GM10847 (cell line): ENCODE results near the gene C5orf63.

Source experiments
- POLR2A ChIP-seq: IDR thresholded peaks from 2 replicates; pipeline ENCODE4 v1.6.1; 2011; ENCODE audit not compliant: insufficient read length; ENCODE audit errors: extremely low read depth

The C5orf63 gene

DNA sequence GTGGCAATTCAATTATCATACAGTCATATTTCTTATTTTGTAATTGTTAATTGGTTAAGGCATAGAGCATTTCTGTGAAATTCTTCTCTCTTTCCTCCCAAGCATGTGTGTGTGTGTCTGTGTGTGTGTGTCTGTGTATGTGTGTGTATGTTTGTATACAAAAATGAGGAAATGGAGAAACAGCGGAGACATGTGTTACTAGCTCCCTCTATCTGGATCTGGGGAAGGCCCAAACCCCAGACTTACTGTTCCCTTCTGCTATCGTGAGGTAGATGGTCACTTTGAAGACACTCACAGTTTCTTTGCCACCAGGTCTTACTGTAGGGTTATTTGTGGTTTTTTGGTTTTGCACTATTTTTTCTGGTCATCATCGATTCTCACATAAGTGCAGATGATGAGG lies 11.4 kb upstream of the C5orf63 start:
- TF ChIP-seq POLR2A, result no peak

DNA sequence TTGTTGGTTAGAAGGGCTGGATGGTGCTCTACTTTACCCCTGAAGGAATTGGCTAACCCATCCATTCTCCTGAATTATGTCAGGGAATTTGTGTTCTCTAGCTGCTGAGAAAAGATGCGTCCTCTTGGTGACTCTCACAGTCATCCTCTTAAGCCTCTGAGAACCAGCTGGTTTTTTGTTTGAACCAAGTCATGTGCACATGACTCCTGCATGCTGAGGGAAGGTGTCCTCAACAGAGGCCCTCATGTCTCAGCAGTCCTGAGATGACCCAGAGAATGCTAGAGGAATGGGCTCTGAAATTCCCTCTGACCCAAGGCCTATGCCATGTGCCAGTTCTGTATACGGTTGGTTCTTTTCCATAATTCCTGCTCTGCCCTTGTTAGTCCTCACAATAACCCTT lies 10.4 kb upstream of the C5orf63 start:
- TF ChIP-seq POLR2A, result no peak

DNA sequence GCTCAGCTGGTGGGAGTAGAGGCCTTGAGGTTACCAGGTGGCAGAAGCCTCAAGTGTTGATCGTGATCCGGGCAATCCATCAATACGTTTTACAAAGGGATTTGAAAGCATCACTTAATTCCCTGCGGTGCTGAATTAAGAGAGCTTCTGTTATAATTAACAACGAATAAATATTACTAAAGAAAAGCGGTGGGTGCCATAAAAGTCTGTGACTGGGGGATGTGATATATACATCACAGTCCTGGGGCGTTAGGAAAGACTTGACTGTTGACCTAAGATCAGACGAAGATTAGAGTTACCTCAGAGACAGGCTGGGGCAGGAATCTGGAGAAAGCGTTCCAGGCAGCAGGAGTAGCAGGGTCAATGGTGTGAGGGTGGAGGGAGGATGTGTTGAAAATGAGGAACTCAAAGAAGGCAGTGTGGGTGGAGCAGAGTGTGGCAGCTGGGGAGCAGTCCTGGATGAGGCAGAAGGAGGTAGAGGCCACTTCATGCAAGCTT lies 6.7 kb upstream of the C5orf63 start:
- no peak for TF ChIP-seq POLR2A

DNA sequence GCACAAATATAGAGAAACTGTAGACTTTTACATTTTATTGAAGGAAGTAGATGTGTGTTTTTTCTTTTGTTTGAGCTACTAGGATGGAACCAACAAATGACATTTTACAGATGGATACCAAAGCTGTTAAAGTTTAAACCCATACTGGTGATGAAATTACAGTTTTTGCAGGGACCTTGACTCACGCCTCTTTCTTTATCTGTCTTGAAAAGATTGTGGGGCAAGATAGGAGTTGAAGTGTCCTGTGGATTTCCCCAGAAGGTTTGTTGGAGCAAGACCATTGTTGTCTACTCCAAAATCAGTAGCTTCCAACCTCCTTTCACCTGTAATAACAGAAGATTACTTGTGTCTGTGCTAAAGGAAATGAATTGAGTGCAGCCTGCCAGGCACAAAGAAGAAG lies 4.1 kb upstream of the C5orf63 start:
- no peak for TF ChIP-seq POLR2A

DNA sequence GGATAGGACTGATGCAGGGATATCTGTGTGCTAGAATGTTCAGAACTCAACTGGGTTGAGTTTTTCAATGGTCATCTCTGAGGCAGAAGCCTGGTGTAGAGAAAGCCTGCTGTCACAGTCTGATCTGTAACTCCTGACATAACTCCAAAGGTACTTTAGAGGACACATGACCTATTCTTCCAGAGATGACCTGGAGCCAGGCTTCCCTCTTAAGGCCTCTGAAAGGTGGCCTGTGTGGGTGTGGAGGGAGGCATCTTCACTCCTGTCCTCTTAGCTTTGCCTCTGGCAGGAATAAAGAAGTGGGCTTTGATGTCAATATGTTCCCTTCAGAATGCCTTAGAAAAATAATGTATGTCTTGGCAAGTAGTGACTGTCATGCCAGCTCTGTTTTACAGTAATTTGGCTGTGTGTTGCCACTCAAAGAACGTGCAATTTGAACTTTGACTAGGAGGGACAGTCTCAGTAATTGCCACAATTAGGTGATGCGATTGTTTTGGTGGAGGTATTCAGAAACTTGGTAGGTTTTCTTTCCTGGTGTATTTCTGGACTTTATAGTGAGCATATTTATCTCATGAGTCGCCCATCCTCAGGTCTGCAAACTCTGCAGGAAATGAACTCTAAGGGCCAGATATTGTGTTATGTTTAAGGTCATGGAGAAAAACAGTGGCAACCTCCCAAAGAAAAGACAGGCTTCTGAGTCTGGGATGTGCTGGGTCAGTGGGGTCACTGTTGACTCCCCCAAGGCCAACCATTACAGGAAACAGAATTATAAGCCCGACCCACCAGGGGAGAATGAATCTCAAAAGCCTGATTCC lies 3.2 kb upstream of the C5orf63 start:
- TF ChIP-seq POLR2A, result no peak

DNA sequence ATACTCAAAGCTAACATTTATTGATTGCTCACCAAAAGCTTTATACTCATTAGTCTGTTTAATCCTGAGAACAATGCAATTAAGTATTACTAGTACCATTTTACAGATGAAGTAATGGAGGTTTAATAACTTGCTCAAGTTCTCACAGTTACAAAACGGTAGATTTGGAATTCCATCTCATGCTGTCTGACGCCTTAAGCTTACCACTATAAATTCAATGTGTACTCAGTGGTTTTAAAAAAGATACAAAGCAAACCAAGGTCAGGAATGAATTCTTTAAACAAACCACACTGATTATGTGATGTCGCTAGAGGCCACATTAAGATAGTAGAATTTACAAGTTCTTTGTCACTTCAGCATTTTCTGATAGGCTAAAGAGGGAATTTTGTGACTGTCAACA lies 1.2 kb upstream of the C5orf63 start:
- TF ChIP-seq POLR2A, result no peak

DNA sequence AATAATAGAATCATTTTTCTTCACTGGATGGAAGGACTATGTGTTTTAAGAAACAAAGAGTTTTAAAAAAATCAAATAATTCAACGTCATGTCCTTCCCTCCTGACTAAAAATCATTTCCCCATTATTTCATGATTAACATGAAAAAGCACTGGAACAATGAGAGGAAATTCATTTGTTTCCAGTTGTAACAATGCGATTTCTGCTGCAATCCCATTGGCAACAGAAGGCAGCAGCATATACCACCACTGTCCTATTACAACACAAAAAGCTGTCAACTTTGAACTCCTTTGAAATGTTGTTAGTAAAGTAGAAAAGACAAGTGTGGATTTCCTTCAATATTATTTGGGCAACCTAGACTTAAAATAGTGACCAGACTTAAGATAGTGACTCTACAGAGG lies 3.1 kb downstream of the C5orf63 start:
- no peak for TF ChIP-seq POLR2A

DNA sequence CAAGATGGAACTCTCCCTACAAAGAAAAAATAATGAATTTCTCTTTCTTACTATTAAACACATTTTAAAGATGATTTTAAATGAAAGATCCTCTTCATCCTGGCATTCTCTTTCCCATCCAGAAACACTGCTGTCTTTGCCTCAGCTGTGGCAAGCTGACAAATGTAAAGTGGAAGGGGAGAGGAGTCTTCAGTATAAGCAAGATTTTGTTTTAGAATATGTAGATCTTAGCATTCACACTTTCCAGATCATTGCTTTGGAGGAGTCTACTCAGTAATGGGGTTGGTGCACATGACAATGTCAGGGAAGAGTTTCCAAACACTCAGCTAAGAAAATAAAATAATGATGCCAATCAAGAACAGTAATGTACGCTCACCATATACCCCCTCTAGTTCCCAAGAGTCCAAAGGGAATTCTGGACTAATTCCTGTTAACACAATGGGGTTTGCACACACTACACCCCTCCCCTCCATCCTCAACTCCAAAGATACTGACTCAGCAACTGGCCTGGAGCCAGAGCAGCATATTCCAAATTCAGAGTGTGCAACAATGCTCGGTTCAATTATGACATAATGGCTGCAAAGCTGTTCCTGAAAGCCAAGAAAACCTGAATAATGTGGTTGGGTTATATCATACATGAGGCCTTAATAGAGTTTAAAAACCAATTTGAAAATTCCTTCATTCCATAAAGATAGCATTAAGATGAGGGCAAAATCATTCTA lies 4.6 kb downstream of the C5orf63 start:
- TF ChIP-seq POLR2A, result no peak

DNA sequence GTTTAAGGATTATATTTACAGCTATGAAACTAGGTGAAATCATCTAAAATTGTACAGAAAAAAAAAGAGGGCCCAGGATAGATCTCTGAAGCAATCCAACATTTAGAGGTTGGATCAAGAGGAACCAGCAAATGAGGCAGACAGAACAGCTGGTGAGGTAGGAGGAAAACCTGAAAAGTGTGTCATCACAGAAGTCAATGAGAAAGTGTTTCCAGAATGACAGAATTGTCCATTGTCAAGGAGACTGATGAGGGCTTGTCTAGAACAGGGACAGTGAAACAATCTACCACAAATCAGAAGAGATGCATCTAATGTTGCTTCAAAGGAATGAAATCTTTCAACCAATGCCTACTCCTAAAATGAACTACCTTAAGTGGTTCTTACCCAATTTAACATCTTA lies 6.6 kb downstream of the C5orf63 start:
- TF ChIP-seq POLR2A, result no peak

DNA sequence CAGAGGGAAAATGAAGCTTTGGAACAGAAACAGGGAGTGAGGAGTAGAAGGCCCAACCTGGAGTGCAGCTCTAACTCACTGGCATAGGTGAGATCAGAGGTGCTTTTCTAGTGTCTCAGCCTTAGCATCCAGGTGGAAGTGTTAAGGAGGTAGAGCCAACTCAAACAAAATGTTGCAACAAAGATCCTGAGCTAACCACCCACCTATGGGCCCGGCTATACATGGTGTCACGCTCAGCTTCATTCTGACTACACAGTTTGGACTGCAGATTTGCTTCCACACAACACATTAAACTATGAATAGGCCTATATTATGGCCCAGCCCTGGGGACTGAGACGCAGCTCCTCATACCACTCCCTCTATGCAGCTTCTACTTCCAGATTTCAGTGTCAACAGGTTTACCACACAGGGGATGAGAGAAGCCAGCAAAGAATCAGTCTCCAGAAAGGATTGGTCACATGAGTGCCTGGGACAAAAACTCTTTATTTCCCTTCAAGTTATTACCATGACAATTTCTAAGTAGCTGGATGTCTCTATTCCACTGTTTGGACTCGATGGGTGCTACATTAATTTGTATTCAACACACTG lies 9.0 kb downstream of the C5orf63 start:
- no peak for TF ChIP-seq POLR2A

DNA sequence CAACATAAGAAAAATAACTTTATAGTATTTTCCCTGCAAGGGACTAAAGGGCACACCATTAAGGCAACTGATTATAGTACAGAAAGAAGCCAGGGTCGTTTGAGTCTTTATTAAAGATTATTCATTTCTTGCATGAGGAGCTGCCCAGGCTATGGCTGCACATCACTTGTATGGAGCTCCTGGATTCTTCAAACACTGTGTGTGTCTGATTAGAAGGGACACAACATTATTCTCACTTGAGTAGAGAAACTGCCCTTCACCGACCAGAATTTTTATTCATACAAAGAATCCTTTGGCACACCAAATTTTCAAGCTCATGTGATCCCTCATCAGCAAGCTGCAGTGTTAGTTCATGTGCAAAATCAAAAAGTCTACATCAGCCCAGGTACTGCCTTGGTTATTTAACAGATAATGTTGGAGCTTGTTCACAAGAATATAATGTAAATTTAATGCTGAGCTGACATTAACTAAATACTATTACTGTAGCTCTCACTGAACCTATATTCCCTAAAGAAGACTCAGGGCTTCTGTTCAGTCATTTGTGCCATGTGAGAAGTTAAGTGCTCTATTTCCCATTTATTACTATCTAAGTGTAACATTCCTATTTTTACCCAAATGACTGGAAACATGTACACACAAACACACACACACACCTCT lies 9.9 kb downstream of the C5orf63 start:
- TF ChIP-seq POLR2A, result no peak

DNA sequence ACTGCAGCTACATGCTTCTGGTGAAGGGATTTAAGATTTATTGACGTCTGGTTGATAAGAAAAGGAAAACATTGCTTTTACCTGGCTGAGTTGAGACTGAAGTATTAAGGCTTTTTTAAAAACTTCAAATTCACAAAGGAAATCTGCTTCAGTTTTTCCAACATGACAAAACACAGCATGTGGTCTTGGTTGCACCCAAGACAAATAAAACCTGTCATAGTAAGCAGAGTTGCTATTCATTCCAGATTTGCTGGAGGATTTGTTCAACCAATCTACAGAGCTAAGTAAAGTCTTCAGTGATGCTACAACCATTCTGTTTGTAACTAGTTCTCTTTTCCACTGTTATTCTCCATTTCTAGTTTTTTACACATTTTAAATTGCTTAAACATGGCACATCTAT lies 11.3 kb downstream of the C5orf63 start:
- no peak for TF ChIP-seq POLR2A

DNA sequence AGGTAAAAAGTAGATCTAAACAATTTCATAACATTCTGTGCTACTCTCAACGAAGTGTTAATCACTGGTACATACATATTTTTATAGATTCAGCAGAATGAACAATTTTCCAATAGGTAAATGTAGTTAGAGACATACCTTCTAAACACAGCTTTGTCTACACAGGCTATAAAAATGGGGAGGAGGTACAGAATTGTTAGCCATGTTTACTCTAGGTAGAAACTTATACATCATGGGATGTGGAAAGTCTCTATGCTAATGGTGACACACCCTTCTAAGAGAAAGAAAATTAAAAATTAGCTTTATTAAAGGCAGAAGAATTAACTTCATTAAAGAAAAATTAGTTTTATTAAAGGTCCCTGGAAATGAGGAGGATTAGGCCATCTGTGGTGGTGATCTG lies 11.8 kb downstream of the C5orf63 start:
- TF ChIP-seq POLR2A, result no peak

DNA sequence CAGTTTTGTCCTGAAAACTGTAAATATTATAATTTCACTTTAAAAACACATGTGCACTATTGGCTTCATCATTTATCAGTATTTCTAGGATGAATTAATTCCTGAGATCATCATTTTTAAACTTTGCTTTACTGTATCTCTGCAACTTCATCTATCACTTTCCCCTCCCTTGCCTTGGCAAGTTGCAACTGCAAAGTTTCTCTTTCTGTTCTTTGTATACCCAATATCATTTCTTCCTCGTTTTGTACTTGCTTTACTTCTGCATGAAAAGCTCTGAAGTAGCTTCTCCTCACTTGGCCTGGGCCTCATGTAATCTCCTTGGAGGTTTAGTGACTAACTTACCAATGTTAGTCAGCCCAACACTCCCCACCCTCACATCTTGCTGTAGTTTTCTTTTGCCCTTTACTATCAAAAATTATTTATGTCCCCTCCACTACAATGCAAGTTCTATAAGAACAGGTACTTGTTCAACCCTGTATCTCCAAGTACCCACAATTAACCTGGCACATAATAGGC lies 12.8 kb downstream of the C5orf63 start:
- TF ChIP-seq POLR2A, result no peak

DNA sequence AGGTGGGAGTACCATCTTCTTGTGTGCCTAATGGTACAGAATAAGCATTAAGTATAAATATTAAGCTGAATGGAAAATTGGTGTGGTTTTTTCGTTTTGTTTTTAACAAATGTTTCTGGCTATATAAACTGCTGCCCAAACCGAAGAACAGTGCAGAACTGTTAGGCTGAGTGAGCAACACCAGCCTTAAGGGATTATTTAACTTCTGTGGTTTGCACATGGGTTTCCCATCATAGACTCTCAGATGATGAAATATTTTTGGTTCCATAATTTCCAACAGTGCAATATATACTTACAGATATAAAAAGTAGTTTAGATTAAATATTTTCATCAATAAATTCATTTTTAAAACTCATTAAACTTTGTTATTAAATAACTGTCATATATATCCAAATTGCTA lies 16.4 kb downstream of the C5orf63 start:
- TF ChIP-seq POLR2A, result no peak
